GM12872 (cell line): ENCODE results near the gene REEP1.

ENCODE experiments used
- CTCF ChIP-seq: IDR thresholded peaks from 3 replicates; pipeline ENCODE4 v1.5.1; 2011; ENCODE audit warnings: low read depth, mild to moderate bottlenecking, low read length, moderate library complexity; ENCODE audit not compliant: insufficient read depth

The REEP1 gene

GRCh38 chr2:86226070-86226469 lies 111.4 kb downstream of the REEP1 start:
- TF ChIP-seq CTCF: no peak

GRCh38 chr2:86225581-86225980 lies 111.8 kb downstream of the REEP1 start:
- peak; percentile 33; the same call in 2 of the 3 replicates for TF ChIP-seq CTCF

- 0 out of 3 replicates have a peak, but pooled peaks have one; percentile 7 for TF ChIP-seq CTCF
These were observed 112.6 kb downstream of the REEP1 start for GRCh38 chr2:86224645-86225355.

GRCh38 chr2:86223927-86224560 lies 113.4 kb downstream of the REEP1 start:
- TF ChIP-seq CTCF: no peak

GRCh38 chr2:86223140-86223926 lies 114.1 kb downstream of the REEP1 start:
- no peak for TF ChIP-seq CTCF

- TF ChIP-seq CTCF: peak; percentile 96
These were observed 116.3 kb downstream of the REEP1 start for GRCh38 chr2:86221066-86221684.

- no peak for TF ChIP-seq CTCF
These were observed 117.5 kb downstream of the REEP1 start for GRCh38 chr2:86219896-86220295.
